Activated naive CD4-positive, alpha-beta T cell treated with anti-CD3 and anti-CD28 coated beads, Interleukin-2, amount 50 U/mL, for 72 hours (primary cell): Measurements from ENCODE around the gene ALG1L2. TPM values are rescaled to one million over a fixed set of nuclear protein-coding genes. Genes with fewer than 3 reads are reported as not detected.
"Not testable (repeated sequence)": the region's sequence is repeated elsewhere in the genome, so short reads cannot be mapped to it uniquely, and the experiment has no call there.

Experiments
- ATAC-seq, 2 donors: fragments of 150-1000 bp; cut with Tn5 transposase; 2 replicates each; pipeline ENCODE4 v1.10.0; 2021; ENCODE audit warnings: mild to moderate bottlenecking in 2 of 2, moderate library complexity in 2 of 2
- DNase-seq, 2 donors: peaks; one replicate each; pipeline ENCODE4 v3.0.0; 2021 to 2022; ENCODE audit warnings: low spot score in 2 of 2
- H3K27ac Mint-ChIP-seq, 2 donors: one replicate each; pipeline ENCODE4 v1.8.0; 2022; ENCODE audit warnings: mild to moderate bottlenecking in 2 of 2, mixed read lengths in 2 of 2
- H3K36me3 Mint-ChIP-seq, 2 donors: one replicate each; pipeline ENCODE4 v1.8.0; 2022; ENCODE audit warnings: mixed read lengths in 2 of 2
- H3K9me3 Mint-ChIP-seq, 2 donors: one replicate each; pipeline ENCODE4 v1.8.0; 2022; ENCODE audit warnings: mixed read lengths in 2 of 2
- total RNA-seq, 2 donors: library from RNA; stranded (reverse); gene quantifications; one replicate each; pipeline ENCODE4 v1.2.3, GENCODE V29; 2022

ALG1L2 gene
- total RNA-seq, 2 donors from 2014 or later = 0.64 to 1.3 TPM

DNA sequence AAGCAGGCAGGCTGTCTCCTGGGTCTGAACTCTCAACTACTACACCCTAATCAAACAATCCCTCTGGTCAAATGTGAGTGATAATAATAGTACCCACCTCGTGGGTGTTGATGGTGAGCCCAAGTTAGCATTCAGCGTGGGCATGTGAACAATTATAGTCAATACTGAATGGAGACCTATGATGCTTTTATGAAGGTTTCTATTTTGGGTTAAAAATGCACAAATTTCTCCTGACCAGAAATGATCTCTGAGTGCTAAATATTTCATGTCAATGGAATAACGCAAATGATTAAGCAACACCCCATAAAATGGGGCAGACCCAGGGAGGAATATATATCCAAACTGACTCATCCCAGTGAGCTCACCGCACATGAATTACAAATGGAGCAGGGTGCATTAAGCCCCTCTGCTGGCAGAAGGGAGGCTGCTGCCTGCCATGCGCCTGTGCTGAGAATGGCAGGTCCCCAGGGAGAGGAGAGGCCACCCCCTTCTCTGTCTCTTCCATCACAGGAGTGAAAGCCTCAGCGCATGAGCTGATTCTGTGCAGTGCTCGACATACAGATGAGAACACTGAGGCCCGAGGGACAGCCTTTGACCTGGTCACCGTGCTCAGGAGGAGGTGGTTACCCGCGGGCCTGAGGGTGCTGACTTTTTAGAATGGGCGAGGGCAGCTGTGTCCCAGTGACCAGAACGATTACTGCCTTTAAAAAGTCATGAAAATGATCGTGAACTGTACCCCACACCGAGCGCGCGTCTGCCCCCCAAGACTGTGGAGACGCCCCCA, 28.9 kb downstream of the ALG1L2 start:
- not testable (repeated sequence) for H3K9me3 Mint-ChIP-seq, ATAC-seq, H3K36me3 Mint-ChIP-seq
- H3K27ac Mint-ChIP-seq = peak overlapping the region; percentile 92 to 95
- peak in 1 of 2 donors; percentile 18 for DNase-seq

DNA sequence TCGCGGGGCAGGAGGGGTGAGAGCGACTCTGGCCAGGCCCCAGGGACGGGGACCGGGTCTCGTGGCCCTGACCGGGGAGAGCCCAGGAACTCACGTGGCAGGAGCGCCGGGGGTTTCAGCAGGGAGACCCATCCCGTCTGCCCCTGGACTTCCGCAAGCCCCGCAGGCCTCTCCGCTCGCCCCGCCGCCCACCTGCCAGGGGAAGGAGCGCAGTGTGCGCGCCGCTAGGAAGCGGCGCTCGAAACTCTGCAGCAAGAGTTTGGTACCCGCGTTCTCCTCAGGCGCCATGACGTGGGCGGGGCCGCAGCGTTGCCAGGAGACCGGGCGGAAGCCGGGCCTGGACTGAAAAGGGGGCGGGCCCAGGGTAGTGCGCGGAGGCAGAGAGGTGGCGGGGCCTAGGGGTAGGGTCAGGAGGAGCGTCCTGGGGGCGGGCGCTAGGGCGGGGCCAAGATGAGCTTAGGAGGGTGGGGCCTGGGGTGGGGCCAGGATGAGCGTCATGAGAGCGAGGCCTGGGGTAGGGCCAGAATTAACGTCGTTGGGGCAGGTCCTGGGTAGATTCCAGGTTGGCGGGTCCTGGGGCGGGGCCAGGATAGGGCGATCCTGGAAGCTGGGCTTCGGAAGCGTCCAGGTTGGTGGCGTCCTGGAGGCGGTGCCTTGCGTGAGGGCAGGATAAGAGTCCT, 29.7 kb downstream of the ALG1L2 start:
- H3K27ac Mint-ChIP-seq = peak overlapping the region; percentile 92 to 98
- H3K36me3 Mint-ChIP-seq = peaks cover 8 to 9% of the 10 kb centered on the region in 2 donors
- ATAC-seq (peak; percentile 100), DNase-seq (peak; percentile 98)
- H3K9me3 Mint-ChIP-seq = no peaks in the 10 kb centered on the region

DNA sequence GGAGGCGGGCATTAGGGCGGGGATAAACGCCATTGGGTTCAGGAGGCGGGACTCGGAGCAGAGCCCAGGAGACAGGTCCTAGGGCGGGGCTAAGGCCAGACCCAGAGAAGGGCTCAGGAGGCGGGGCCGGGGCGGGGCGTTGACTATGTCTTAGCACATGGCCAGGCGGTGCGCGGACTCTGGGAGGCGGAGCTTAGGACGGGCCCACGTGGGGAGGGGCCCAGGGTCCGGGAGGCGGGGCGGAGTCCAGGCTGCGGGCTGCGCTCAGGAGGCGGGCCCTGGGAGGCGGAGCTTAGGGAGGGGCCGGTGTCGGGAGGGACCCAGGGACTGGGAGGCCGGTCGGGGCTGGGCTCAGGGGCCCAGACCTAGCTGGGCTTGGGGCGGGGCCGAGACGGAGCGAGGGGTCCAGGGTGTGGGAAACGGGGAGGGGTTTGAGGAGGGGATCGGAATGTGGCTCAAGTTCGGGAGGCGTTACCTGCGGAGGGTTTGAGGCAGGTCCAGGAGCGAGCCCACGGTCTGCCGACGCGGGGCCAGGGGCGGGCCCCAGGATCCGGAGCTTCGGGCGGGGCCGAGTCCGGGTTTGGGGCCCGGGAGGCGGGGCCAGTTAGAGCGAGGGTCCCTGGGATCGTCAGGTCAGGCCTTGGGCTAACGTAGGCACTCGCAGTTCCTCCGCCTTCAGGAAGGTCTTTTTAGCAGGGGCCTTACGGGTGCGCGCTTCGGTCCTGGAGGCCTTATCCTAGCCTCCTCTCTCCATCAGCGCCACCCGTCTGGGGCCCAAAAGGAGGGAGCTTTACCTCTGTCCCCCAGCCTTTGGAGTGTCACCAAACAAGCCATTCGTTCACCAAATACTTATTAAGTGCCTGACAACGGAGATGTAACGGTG, 30.5 kb downstream of the ALG1L2 start:
- DNase-seq (peak; percentile 97 to 100), ATAC-seq (peak; percentile 55 to 61)
- H3K9me3 Mint-ChIP-seq, H3K36me3 Mint-ChIP-seq: not testable (repeated sequence)
- H3K27ac Mint-ChIP-seq = peak overlapping the region; percentile 92 to 98

DNA sequence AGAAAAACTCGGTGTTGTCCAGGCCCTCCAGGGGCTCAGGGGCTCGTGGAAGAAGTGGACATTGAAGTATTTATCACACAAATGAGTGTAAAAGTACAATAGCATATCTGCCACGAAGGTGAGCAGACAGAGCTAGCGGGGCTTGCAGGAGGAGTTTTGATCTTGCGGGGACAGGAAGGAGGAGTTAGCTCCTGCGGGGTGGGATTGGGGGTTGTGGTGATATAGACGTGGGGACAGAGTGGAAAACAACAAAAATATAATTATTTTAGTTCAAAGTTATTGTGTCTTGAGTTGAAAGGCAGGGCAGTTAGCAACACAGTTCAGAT, 31.1 kb downstream of the ALG1L2 start:
- not testable (repeated sequence) for H3K9me3 Mint-ChIP-seq, H3K36me3 Mint-ChIP-seq, ATAC-seq
- DNase-seq = peak in 1 of 2 donors; percentile 10
- peak overlapping the region; percentile 89 to 92 for H3K27ac Mint-ChIP-seq

DNA sequence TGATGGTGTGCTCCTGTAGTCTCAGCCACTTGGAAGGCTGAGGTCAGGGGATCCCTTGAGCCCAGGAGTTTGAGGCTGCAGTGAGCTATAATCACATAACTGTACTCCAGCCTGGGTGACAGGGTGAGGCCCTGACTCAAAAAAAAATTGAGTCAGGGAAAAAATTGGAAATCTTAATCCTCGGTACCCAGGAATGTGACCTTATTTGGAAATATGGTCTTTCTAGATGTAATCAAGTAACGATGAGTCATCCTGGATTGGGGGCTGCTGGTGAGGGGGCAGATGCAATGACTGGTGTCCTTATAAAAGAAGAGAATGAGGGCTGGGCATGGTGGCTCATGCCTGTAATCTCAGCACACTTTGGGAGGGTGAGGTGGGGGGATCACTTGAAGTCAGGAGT, 33.8 kb downstream of the ALG1L2 start:
- DNase-seq, H3K9me3 Mint-ChIP-seq, ATAC-seq, H3K27ac Mint-ChIP-seq, H3K36me3 Mint-ChIP-seq: not testable (repeated sequence)

DNA sequence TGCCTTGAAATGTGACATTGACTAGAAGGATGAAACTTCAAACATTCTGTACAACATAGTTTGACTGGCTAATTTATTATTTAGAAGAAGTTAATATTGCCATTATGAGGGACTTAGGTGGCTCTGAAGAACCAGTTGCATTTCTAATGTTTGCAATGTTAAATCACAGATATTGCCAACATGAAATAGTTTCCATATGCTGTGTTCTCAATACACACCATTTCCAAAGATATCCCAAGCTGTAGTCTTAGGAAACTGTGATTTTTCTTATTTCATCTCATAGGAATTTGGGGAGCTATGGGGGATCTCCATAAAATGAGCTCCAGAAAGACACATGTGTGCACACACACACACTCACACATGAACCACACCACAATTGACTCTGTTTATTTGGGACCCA, 36.3 kb downstream of the ALG1L2 start:
- Mint-ChIP-seq H3K36me3 (no peaks in the 10 kb centered on the region), H3K27ac (no peak overlapping the region), H3K9me3 (no peaks in the 10 kb centered on the region)
- DNase-seq = no peak
- ATAC-seq = no peak

DNA sequence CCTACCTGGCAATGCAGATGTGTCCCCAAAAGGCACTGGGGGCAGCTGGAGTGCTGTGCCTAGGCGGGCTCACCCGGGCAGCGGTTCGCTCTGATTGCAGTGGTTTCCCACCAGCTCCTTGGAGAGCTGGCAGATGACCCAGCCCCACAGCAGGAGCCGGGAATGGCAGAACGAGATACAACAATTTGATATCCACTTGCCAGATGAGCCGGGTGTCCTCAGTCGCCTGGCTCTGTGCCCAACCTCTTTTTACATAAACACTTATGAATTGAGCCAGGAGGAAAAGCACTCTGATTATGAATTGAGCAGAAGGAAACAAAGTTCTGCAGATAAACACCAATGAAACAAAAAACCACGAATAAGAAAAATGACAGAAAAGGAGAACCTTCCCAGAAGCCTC, 38.2 kb downstream of the ALG1L2 start:
- ATAC-seq, DNase-seq, H3K36me3 Mint-ChIP-seq, H3K9me3 Mint-ChIP-seq, H3K27ac Mint-ChIP-seq: not testable (repeated sequence)

DNA sequence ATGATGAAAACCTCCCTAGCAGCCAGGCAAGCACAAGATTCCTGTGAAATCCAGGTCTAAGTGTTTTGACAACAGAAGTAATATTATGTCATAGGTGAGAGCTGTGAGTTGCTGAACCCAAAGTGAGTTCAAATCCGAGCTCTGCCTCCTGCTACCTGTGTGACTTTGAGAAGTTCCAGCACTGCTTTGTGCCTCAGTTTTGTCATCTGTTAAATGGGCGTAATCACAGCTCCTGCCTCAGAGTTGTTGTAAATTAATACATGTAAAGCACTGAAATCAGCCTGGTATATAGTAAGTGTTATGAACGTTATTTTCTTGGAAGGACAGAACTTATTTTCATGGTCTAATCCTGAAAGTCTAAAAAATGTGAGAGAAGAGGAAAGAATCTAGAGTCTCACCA, 38.7 kb downstream of the ALG1L2 start:
- H3K9me3 Mint-ChIP-seq, ATAC-seq, DNase-seq, H3K36me3 Mint-ChIP-seq, H3K27ac Mint-ChIP-seq: not testable (repeated sequence)

DNA sequence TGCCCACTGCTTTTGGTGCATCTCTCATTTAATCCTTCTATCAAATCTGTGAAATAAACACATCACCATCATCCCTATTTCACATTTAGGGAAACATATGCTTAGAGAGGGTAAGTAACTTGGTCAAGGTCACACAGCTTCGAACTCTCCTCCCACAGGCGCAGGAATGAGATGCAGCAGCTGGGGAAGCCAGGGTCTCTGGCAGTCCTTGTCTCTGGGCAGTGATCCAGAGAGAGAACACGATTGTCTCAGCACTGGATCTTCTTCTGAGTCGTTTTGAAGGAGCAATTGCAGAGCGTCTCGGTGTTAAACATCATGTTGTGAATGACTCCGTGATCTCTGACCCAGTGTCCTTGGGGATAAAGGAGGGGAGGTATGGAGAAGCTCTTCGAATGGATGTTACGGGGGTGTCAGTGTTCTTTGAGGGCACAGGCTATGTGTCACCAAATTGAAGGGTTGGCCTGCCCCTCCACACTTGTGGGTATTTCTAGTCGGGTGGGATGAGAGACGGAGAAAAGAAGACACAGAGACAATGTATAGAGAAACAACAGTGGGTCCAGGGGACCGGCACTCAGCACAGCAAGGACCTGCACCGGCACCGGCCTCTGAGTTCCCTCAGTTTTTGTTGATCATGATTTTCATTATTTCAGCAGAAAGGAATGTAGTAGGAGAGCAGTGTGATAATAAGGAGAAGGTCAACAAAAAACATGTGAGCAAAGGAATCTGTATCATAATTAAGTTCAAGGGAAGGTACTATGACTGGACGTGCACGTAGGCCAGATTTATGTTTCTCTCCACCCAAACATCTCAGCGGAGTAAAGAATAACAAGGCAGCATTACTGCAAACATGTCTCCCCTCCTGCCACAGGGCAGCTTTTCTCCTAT, 41.5 kb downstream of the ALG1L2 start:
- not testable (repeated sequence) for H3K36me3 Mint-ChIP-seq, H3K27ac Mint-ChIP-seq, ATAC-seq, DNase-seq, H3K9me3 Mint-ChIP-seq

DNA sequence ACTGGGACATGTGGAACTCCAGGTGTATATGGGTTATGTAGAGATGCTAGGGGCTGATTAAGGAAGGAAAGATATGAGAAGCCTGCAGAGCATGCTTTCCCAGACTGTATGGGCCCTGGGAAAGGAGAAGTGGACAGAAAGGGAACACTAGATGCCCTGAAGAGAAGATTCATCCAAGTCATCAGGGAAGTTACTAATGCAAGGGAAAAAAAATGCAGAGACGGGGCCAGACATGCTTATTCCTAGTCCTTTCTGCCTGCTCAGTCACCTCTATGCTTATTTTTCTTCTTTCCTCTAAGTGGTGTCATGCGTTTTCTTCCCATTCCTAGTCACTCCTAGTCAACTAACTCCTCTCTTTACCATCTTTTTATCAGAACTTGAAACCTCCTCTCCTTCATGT, 43.8 kb downstream of the ALG1L2 start:
- not testable (repeated sequence) for H3K36me3 Mint-ChIP-seq, H3K27ac Mint-ChIP-seq, DNase-seq, H3K9me3 Mint-ChIP-seq, ATAC-seq

DNA sequence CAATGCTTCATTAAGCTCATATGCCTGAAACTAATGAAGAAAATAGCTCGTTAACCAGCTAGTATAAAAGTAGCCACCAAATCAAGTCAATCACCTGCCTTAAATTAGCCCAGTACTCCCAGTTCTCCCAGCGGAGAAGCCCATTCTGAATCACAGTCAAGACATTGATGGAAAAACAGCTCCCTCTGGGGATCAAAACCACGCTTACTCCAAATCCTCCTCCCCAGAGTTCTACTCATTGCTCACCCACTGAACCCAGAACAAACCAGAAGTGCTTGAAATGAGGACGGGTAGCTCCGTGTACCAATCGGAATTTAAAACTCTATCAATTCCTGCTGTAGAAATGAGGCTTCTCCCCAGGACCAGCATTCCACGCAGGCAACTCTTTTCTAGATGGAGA, 54.7 kb downstream of the ALG1L2 start:
- H3K36me3 Mint-ChIP-seq, ATAC-seq, DNase-seq: not testable (repeated sequence)

DNA sequence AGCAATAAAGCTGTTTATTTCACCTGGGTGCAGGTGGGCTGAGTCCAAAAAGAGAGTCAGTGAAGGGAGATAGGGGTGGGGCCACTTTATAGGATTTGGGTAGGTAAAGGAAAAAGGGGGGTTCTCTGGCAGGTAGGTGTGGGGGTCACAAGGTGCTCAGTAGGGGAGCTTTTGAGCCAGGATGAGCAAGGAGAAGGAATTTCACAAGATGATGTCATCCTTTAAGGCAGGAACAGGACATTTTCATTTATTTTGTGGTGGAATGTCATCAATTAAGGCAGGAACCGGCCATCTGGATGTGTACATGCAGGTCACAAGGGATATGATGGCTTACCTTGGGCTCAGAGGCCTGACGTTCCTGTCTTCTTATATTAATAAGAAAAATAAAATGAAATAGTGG, 56.1 kb downstream of the ALG1L2 start:
- H3K36me3 Mint-ChIP-seq, H3K9me3 Mint-ChIP-seq, DNase-seq, H3K27ac Mint-ChIP-seq, ATAC-seq: not testable (repeated sequence)

More for the DNA sequence above, 54.7 kb downstream of the ALG1L2 start:
- H3K9me3 Mint-ChIP-seq, H3K27ac Mint-ChIP-seq: not testable (repeated sequence)

DNA sequence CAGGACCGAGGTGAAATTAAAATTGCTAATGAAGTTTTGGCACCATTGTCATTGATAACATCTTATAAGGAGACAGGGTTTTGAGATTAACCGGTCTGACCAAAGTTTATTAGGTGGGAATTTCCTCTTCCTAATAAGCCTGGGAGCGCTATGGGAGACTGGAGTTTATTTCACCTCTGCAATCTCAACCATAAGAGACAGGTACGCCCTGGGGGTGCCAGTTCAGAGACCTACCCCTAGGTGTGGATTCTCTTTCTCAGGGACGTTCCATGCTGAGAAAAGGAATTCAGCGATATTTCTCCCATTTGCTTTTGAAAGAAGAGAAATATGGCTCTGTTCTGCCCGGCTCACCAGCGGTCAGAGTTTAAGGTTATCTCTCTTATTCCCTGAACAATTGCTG, 57.4 kb downstream of the ALG1L2 start:
- not testable (repeated sequence) for H3K36me3 Mint-ChIP-seq, H3K27ac Mint-ChIP-seq, H3K9me3 Mint-ChIP-seq, ATAC-seq, DNase-seq

DNA sequence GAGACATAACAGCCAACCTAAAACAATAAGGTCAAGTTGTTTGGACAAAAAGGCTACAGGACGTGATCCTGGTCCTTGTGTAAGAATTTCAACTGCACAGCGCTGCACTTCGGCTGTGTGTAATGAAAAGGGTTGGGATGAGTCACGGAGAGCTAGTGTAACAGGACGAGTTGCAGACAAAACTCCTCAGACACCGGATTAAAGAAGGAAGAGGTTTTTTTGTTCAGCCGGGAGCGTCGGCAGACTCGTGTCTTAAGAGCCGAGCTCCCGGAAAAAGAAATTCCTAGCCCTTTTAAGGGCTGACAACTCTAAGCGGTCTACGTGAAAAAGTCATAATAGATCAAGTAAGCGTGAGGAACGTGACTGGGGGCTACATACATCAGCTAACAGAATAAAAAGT, 59.1 kb downstream of the ALG1L2 start:
- not testable (repeated sequence) for H3K27ac Mint-ChIP-seq, DNase-seq, H3K9me3 Mint-ChIP-seq, H3K36me3 Mint-ChIP-seq, ATAC-seq

DNA sequence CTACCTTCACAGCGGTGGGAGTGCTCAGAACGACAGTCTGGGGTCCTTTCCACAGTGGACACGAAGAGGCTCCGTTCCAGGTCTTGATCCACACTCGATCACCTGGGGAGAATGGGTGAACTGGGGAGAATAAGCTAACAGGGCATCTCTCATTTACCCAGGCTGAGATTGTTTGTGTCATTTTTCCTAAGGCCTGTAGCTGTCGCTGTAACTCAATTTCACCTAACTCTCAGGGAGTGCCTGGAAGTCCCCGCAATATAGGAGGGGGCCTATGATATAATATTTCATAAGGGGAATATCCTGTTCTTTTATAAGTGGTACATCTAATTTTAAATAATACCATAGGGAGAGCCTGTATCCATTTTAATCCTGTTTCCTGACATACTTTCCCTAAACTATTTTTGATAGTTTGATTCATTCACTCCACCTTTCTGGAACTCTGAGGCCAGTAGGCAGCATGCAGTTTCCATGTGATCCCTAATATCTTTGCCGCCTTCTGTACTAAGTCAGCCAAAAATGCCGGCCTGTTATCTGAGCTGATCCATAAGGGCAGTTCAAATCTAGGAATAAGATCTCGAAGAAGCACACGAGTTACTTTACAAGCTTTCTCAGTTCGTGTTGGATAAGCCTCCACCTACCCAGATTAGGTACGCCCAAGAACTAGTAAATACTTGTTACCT, 62.2 kb downstream of the ALG1L2 start:
- not testable (repeated sequence) for ATAC-seq, DNase-seq, H3K9me3 Mint-ChIP-seq, H3K27ac Mint-ChIP-seq, H3K36me3 Mint-ChIP-seq

DNA sequence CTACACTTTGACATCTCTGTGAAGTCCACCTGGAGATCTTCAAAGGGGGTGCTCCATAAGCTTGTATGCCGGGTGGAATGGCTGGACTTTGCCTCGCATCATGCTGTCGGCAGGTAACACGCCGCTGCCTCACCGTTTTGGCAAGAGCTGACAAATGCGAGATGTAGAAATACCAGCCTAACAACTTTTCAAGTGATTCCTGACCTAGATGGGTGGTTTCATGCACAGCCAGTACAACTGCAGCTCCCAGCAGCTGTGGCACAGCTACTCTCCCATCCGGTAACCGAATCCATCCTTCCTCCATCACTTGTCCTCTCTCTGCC, 62.7 kb downstream of the ALG1L2 start:
- H3K27ac Mint-ChIP-seq, H3K9me3 Mint-ChIP-seq, ATAC-seq, DNase-seq, H3K36me3 Mint-ChIP-seq: not testable (repeated sequence)
